CD4-positive, alpha-beta memory T cell (primary cell): Measurements from ENCODE around the gene FSD1L. TPM values are rescaled to one million over a fixed set of nuclear protein-coding genes. Genes with fewer than 3 reads are reported as not detected.

Experiments
- CTCF ChIA-PET: fragments of 350-600 bp; sonication (Branson Sonifier 250); formaldehyde crosslinking; loops from one replicate; lab custom pipeline; 2021; ENCODE audit warnings: inconsistent platforms; ENCODE audit not compliant: partially characterized antibody; lab: Charles Lee
- POLR2A ChIA-PET: fragments of 350-600 bp; sonication (Branson Sonifier 250); formaldehyde crosslinking; loops from one replicate; lab custom pipeline; 2021; ENCODE audit not compliant: partially characterized antibody; lab: Charles Lee
- DNase-seq, 5 donors: peaks; one replicate each; pipeline versions ENCODE4 v3.0.0 to v3.0.0-alpha.2; 2020 to 2022; ENCODE audit warnings: mixed read lengths in 1 of 5
- H3K27ac ChIP-seq: one replicate; pipeline ENCODE4 v1.7.0; 2013; ENCODE audit warnings: low read depth, low read length
- H3K27me3 ChIP-seq: 2 replicates; pipeline ENCODE4 v1.7.0; 2013; ENCODE audit warnings: mild to moderate bottlenecking, low read length, moderate library complexity; ENCODE audit not compliant: insufficient read depth
- H3K36me3 ChIP-seq: 2 replicates; pipeline ENCODE4 v1.7.0; 2013; ENCODE audit warnings: mild to moderate bottlenecking, low read length, moderate library complexity; ENCODE audit not compliant: insufficient read depth
- H3K4me1 ChIP-seq: 2 replicates; pipeline ENCODE4 v1.7.0; 2013; ENCODE audit warnings: mild to moderate bottlenecking, low read length, moderate library complexity; ENCODE audit not compliant: insufficient read depth
- H3K4me3 ChIP-seq, 2 donors: one replicate each; pipeline ENCODE4 v1.7.0; 2013; ENCODE audit warnings: low read length in 2 of 2, mild to moderate bottlenecking in 1 of 2
- H3K9me3 ChIP-seq, 2 donors: one replicate each; pipeline ENCODE4 v1.7.0; 2013; ENCODE audit warnings: low read length in 2 of 2, control low read depth in 1 of 2; ENCODE audit not compliant: control insufficient read depth in 1 of 2
- H3K27ac Mint-ChIP-seq, 7 donors: one replicate each; pipeline ENCODE4 v1.8.0; 2020 to 2021; ENCODE audit warnings: mixed read lengths in 7 of 7, mild to moderate bottlenecking in 6 of 7, inconsistent platforms in 3 of 7, moderate library complexity in 3 of 7
- H3K27me3 Mint-ChIP-seq, 2 donors: one replicate each; pipeline ENCODE4 v1.8.0; 2020 to 2021; ENCODE audit warnings: mixed read lengths in 2 of 2
- H3K36me3 Mint-ChIP-seq, 2 donors: one replicate each; pipeline ENCODE4 v1.8.0; 2020 to 2021; ENCODE audit warnings: mixed read lengths in 2 of 2, inconsistent platforms in 1 of 2, mild to moderate bottlenecking in 1 of 2
- H3K4me1 Mint-ChIP-seq, 4 donors: one replicate each; pipeline ENCODE4 v1.8.0; 2020 to 2021; ENCODE audit warnings: mixed read lengths in 4 of 4, mild to moderate bottlenecking in 1 of 4
- H3K4me3 Mint-ChIP-seq, 8 donors: one replicate each; pipeline ENCODE4 v1.8.0; 2020 to 2021; ENCODE audit warnings: mixed read lengths in 8 of 8, mild to moderate bottlenecking in 7 of 8, moderate library complexity in 6 of 8, inconsistent platforms in 3 of 8
- H3K9me3 Mint-ChIP-seq, 8 donors: one replicate each; pipeline ENCODE4 v1.8.0; 2020 to 2021; ENCODE audit warnings: mixed read lengths in 8 of 8, mild to moderate bottlenecking in 5 of 8, inconsistent platforms in 3 of 8, moderate library complexity in 1 of 8
- intact Hi-C: fragments of 100-400 bp; cut with micrococcal nuclease; formaldehyde crosslinking; loops from one replicate; pipeline ENCODE4 v1.15.1; 2023
- polyA plus RNA-seq, 2 donors: library from polyadenylated mRNA; unstranded; fragments of 300-500 nt; fragmentation: Illumina TruSeq; gene quantifications; one replicate each; pipeline ENCODE4 v1.2.3, GENCODE V29; 2021
- total RNA-seq, 2 experiments: library from RNA; stranded (reverse); gene quantifications; one replicate each; pipeline ENCODE4 v1.2.3, GENCODE V29; 2021

The FSD1L gene
- total and polyA plus RNA-seq, 4 experiments from 2014 or later, result 1.2 to 2.0 (median 1.6) TPM

DNA sequence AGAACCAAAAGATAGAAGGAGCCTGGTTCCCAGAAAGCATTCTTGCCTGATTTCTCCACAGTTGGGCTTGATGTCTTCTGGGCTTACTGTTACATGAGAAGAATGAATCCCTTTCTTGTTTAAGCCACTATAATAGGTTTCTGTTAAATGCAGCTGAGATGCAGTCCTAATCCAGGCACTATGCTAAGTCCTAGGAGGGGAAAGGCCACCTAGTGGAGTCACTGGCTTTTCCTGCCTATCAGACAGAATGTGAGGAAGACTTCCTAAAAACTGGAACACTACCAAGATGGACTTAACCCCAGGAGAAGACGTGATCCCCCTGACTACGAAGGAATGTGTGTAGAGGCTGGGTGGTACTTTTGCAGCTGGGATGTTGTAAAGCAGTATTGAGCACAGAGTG lies 34.3 kb upstream of the FSD1L start:
- intact Hi-C loops, result no loop called here
- Histone ChIP-seq H3K4me1 (no peaks in the 10 kb centered on the region), H3K27me3 (peaks cover 6% of the 10 kb centered on the region), H3K36me3 (no peaks in the 10 kb centered on the region), H3K27ac (no peak overlapping the region), H3K4me3 (no peak overlapping the region), H3K9me3 (peaks cover 0 to 3% of the 10 kb centered on the region in 2 donors)
- H3K4me1 Mint-ChIP-seq, result no peaks in the 10 kb centered on the region
- DNase-seq, result no peak
- CTCF ChIA-PET, result interaction anchor here (0.7 to 8.2 kb wide), 7 partner anchors 9 to 552 kb away, joined by 3 to 92 read pairs (median 4); no protein-coding TSS in a partner anchor
- H3K4me3 Mint-ChIP-seq, result no peak overlapping the region
- H3K36me3 Mint-ChIP-seq, result no peaks in the 10 kb centered on the region
- H3K9me3 Mint-ChIP-seq, result peaks cover 0 to 21% (median 7%) of the 10 kb centered on the region in 8 donors
- H3K27me3 Mint-ChIP-seq, result peaks cover 37% of the 10 kb centered on the region in 2 donors
- POLR2A ChIA-PET, result interaction anchor here (0.6 kb wide), 1 partner anchor 486 kb away, joined by 3 read pairs; the partner anchor contains the start of gene ABCA1
- H3K27ac Mint-ChIP-seq, result no peak overlapping the region

DNA sequence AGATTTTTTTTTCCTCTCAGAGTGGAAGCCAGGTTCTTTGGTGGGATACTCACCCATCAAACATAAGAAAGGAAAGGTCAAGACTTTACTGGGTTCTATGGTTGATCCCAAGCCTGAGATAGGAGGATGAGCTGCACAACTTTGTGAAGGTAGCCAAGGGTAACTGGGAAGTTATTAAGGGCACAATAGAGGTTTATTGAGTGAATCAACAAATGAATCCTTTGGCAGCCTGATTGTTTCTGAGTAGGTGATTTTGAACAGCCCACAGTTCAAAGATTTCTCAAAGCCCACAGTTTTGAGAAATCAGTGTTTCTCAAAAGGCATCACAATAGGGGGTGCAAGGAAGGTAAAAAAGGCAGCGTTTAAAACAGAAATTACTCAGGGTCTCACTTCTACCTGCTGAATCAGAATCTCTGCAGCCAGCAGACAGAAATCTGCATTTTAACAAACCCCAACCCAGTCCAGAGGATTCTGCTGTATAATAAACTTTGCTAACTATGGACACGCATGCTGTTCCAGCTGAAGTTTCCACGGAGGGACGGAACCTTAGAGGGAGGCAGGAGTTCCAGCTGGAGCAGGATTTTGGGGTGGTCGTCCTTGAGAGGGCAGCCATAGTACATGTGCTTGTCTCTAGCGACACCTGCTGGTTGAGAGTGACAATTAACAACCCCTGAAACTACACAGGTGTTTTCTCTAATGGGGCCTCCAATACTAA lies 32.7 kb upstream of the FSD1L start:
- no peak overlapping the region for H3K27ac ChIP-seq
- peaks cover 6% of the 10 kb centered on the region for H3K27me3 ChIP-seq
- H3K36me3 Mint-ChIP-seq, result no peaks in the 10 kb centered on the region
- peaks cover 0 to 16% (median 6%) of the 10 kb centered on the region in 8 donors for H3K9me3 Mint-ChIP-seq
- peak; percentile 51 to 64 (median 58) for DNase-seq
- no peaks in the 10 kb centered on the region for H3K4me1 Mint-ChIP-seq
- CTCF ChIA-PET, result interaction anchor here (0.6 to 8.2 kb wide), 16 partner anchors 10 to 635 kb away, joined by 3 to 92 read pairs (median 4); partner anchors contain the start of gene SLC44A1
- no peak overlapping the region for H3K27ac Mint-ChIP-seq
- peaks cover 29 to 33% of the 10 kb centered on the region in 2 donors for H3K27me3 Mint-ChIP-seq
- POLR2A ChIA-PET, result no interaction called here
- H3K36me3 ChIP-seq, result no peaks in the 10 kb centered on the region
- no peak overlapping the region for H3K4me3 Mint-ChIP-seq
- no peaks in the 10 kb centered on the region for H3K9me3 ChIP-seq
- no peaks in the 10 kb centered on the region for H3K4me1 ChIP-seq
- H3K4me3 ChIP-seq, result no peak overlapping the region
- intact Hi-C loops, result loop anchor here (1.0 to 2.0 kb wide), 6 partner anchors 170 to 668 kb away; partner anchors contain the start of genes NIPSNAP3A and SLC44A1

DNA sequence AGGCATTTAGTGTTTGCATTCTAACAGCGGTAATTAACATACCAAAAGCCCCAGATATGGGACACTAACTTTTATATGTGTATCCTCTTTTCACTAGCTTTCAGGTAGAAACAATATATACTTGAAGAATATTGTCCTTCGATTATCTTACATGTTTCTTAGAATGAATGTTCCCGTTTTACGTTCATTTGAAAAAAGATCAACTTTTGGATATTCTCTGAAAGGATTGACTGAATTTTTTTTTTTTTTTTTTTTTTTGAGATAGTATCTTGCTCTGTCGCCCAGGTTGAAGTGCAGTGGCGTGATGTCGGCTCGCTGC lies 32.2 kb upstream of the FSD1L start:
- Mint-ChIP-seq H3K36me3 (no peaks in the 10 kb centered on the region), H3K27ac (no peak overlapping the region), H3K4me1 (no peaks in the 10 kb centered on the region), H3K9me3 (peaks cover 0 to 11% (median 4%) of the 10 kb centered on the region in 8 donors), H3K27me3 (peaks cover 26 to 29% of the 10 kb centered on the region in 2 donors), H3K4me3 (no peak overlapping the region)
- intact Hi-C loops, result loop anchor here (1.0 to 2.0 kb wide), 6 partner anchors 171 to 668 kb away; partner anchors contain the start of genes NIPSNAP3A and SLC44A1
- Histone ChIP-seq H3K4me1 (no peaks in the 10 kb centered on the region), H3K36me3 (no peaks in the 10 kb centered on the region), H3K27ac (no peak overlapping the region), H3K9me3 (no peaks in the 10 kb centered on the region), H3K4me3 (no peak overlapping the region), H3K27me3 (peaks cover 6% of the 10 kb centered on the region)
- DNase-seq, result no peak
- ChIA-PET CTCF (interaction anchor here (0.6 to 8.2 kb wide), 19 partner anchors 11 to 635 kb away, joined by 3 to 92 read pairs (median 4); no protein-coding TSS in a partner anchor), POLR2A (no interaction called here)

DNA sequence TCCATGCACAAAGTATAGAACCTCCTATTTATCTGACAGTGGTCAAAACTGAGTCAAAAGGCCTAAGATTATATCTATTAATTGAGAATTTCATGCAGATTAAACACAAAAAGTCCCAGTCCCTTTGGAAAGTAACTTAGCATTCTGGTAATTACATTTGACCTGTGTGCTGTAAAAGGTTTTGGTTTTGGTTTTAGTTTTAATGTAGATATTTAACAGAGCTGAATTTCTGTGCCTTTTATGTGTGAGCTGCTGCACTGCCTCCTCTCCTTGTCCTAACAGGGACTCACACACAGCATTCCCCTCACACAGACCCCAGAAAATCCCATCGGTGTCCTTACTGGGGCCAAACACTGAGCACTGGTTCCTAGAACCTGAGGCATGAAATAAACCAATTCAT lies 31.0 kb upstream of the FSD1L start:
- Mint-ChIP-seq H3K27ac (peak overlapping the region in 1 of 7 donors; percentile 19), H3K36me3 (no peaks in the 10 kb centered on the region), H3K4me3 (no peak overlapping the region), H3K9me3 (peaks cover 0 to 2% (median under 1%) of the 10 kb centered on the region in 8 donors), H3K4me1 (no peaks in the 10 kb centered on the region), H3K27me3 (peaks cover 19% of the 10 kb centered on the region in 2 donors)
- ChIA-PET CTCF (interaction anchor here (1.3 to 8.2 kb wide), 4 partner anchors 27 to 555 kb away, joined by 3 to 92 read pairs (median 4); no protein-coding TSS in a partner anchor), POLR2A (no interaction called here)
- Histone ChIP-seq H3K27me3 (peaks cover 6% of the 10 kb centered on the region), H3K9me3 (no peaks in the 10 kb centered on the region), H3K36me3 (no peaks in the 10 kb centered on the region), H3K27ac (no peak overlapping the region), H3K4me3 (no peak overlapping the region), H3K4me1 (no peaks in the 10 kb centered on the region)
- DNase-seq, result no peak
- intact Hi-C loops, result no loop called here

DNA sequence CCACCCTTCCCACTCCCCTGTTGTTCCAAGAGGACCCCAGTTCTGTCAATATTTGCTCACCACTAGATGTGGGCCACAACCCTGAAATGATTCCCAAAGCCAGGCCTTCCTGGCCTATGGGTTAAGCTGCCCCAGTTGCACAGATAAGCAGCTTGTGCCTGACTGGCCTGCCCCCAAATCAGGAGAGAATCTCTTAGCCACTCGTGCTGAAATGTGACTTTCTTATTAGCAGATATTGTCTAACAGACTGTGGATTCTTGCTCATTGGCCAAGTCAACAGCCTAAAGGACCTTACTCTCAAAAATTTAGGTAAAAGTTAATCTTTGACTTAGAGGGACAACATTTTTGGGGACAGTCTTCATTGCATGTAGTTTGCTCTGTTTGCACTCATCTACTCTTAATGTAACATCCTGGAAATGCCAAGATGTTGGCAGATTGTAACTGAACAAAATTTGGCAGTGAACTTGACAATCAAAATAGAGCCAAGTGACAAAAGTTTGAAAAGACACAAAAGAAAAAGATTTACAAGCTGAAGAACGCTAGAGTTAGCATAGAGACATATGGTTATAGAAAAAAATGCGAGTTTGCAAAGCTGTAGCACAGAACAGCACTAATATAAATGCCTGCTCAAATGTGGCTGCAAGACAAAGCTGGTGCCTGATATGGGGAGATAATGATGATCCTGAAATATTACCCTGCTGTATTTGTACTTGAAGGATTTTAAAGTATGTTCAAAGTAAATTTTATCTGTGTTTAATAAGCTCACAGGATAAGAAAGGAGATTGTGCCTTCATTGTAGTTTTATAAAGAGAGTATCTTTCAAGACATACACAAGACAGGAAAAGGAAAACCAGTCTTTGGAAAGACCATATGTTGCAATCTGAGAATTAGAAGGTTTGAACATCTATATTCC lies 29.0 kb upstream of the FSD1L start:
- ChIA-PET POLR2A (interaction anchor here (1.1 kb wide), 1 partner anchor 13 kb away, joined by 3 read pairs; no protein-coding TSS in a partner anchor), CTCF (interaction anchor here (0.7 to 8.2 kb wide), 5 partner anchors 19 to 557 kb away, joined by 3 to 92 read pairs (median 4); no protein-coding TSS in a partner anchor)
- Mint-ChIP-seq H3K4me1 (no peaks in the 10 kb centered on the region), H3K27me3 (peaks cover 8 to 9% of the 10 kb centered on the region in 2 donors), H3K27ac (no peak overlapping the region), H3K4me3 (no peak overlapping the region), H3K36me3 (no peaks in the 10 kb centered on the region), H3K9me3 (no peaks in the 10 kb centered on the region)
- Histone ChIP-seq H3K9me3 (no peaks in the 10 kb centered on the region), H3K27ac (no peak overlapping the region), H3K4me3 (no peak overlapping the region), H3K36me3 (no peaks in the 10 kb centered on the region), H3K4me1 (no peaks in the 10 kb centered on the region), H3K27me3 (peaks cover 6% of the 10 kb centered on the region)
- DNase-seq, result no peak
- intact Hi-C loops, result no loop called here

DNA sequence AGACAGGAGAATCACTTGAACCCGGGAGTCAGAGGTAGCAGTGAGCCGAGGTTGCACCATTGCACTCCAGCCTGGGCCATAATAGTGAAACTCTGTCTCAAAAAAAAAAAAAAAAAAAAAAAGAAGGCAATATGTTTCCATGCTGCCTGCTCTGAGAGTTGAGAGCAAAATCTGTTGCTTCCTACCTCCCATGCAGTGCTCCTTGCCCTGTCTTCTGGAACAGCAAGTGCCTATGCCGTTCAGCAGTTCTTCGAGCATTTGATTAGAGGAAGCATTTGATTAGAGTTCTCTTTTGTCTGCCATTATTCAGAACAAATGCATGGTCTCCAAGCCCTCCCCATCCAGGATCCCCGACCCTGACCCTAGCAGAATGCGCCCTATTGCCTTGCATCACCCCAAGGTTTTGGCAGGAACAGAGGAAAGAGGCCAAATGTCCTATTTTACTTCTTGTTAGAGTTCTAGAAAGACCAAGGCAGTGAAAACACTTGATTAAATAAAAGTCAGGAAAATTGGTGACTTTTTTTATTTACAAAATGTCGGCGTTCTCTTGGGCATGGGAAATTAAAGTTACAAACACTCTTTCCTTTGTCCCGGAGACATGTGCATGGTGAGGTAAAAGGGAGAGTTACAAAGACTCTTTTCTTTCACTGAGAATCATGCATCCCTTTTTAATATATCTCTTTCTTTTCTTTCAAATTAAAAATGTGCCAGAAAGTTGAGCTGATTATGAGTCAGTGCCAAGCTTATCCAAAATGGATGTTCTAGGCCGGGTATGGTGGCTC lies 27.8 kb upstream of the FSD1L start:
- H3K4me3 Mint-ChIP-seq, result no peak overlapping the region
- ChIA-PET CTCF (interaction anchor here (8.2 kb wide), 1 partner anchor 558 kb away, joined by 92 read pairs; no protein-coding TSS in a partner anchor), POLR2A (no interaction called here)
- no peaks in the 10 kb centered on the region for H3K9me3 ChIP-seq
- no peak overlapping the region for H3K27ac ChIP-seq
- no peaks in the 10 kb centered on the region for H3K4me1 ChIP-seq
- H3K4me1 Mint-ChIP-seq, result no peaks in the 10 kb centered on the region
- no peak overlapping the region for H3K4me3 ChIP-seq
- no peaks in the 10 kb centered on the region for H3K27me3 ChIP-seq
- intact Hi-C loops, result no loop called here
- no peaks in the 10 kb centered on the region for H3K9me3 Mint-ChIP-seq
- no peak overlapping the region for H3K27ac Mint-ChIP-seq
- DNase-seq, result no peak
- no peaks in the 10 kb centered on the region for H3K36me3 ChIP-seq
- H3K27me3 Mint-ChIP-seq, result peaks cover 5 to 6% of the 10 kb centered on the region in 2 donors
- H3K36me3 Mint-ChIP-seq, result no peaks in the 10 kb centered on the region
